ENCODE data around the gene METTL1.

DNA sequence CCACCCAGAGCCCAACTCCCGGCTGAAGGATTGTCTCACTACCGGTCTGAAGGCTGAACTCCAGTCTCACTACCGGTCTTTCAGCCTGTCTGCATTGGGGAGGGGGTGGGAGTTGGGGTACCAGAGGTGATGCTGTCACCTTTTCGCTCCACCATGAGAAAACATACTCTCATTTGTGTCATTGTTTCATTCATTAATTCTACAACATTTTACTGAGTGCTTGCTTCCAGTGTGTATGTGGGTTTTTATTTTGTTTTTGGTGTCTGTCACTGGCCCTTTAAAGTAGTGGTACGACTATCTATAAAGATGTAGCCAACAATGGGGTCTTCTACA, 19.3 kb downstream of the METTL1 start:
- TF ChIP-seq TAF1 (IDR thresholded peaks at IDR 0.05; ENCODE audit: low read depth, low read length) (no peak), POLR2A (IDR thresholded peaks at IDR 0.05; ENCODE audit: low read depth, low read length) (no peak), POLR2AphosphoS5 (IDR thresholded peaks at IDR 0.05; ENCODE audit: low read depth, low read length) (no peak)
